Caco-2 (cell line): Measurements from ENCODE around the gene ACAN. TPM values are rescaled to one million over a fixed set of nuclear protein-coding genes. Genes with fewer than 3 reads are reported as not detected.

ENCODE experiments used
- BruUV-seq: library from RNA; stranded (reverse); fragments of 400-500 nt; replicated peaks from 2 replicates; lab custom pipeline; 2021; lab: Mats Ljungman, UMichigan
- CTCF ChIA-PET: fragments of 300-600 bp; sonication (Branson Sonifier 250); formaldehyde crosslinking; loops from one replicate; lab custom pipeline; 2022; ENCODE audit warnings: antibody characterized with exemption; lab: Charles Lee
- POLR2A ChIA-PET: fragments of 300-600 bp; sonication (Branson Sonifier 250); formaldehyde crosslinking; loops from one replicate; lab custom pipeline; 2022; ENCODE audit warnings: antibody characterized with exemption; lab: Charles Lee
- DNase-seq, 2 experiments: peaks; one replicate each; pipeline versions ENCODE4 v3.0.0 to v3.0.0-alpha.2; 2020 to 2022
- H3K27me3 ChIP-seq: replicated peaks from 2 replicates; pipeline ENCODE4 v1.6.0; 2011; ENCODE audit warnings: low read length; ENCODE audit not compliant: control insufficient read depth, insufficient read depth
- H3K36me3 ChIP-seq: 2 replicates; pipeline ENCODE4 v1.5.1; 2011; ENCODE audit warnings: low read length; ENCODE audit not compliant: control insufficient read depth, insufficient read depth
- H3K4me1 ChIP-seq: fragments of 250-450 bp; sonication (Bioruptor Pico); 2 replicates; pipeline ENCODE4 v1.5.1; 2020; ENCODE audit warnings: mild to moderate bottlenecking
- H3K4me3 ChIP-seq: 2 replicates; pipeline ENCODE4 v1.5.1; 2011; ENCODE audit warnings: low read depth, mild to moderate bottlenecking, control low read depth, low read length
- H3K9me3 ChIP-seq: fragments of 250-450 bp; sonication (Bioruptor Pico); 2 replicates; pipeline ENCODE4 v1.5.1; 2020; ENCODE audit warnings: mild to moderate bottlenecking, moderate library complexity
- H3K27ac Mint-ChIP-seq: one replicate; pipeline ENCODE4 v1.8.0; 2022; ENCODE audit warnings: mixed read lengths; ENCODE audit not compliant: unreplicated experiment
- H3K27me3 Mint-ChIP-seq: one replicate; pipeline ENCODE4 v1.8.0; 2022; ENCODE audit warnings: mixed read lengths; ENCODE audit not compliant: insufficient read depth, unreplicated experiment
- H3K36me3 Mint-ChIP-seq: one replicate; pipeline ENCODE4 v1.8.0; 2022; ENCODE audit warnings: mild to moderate bottlenecking, mixed read lengths; ENCODE audit not compliant: insufficient read depth, unreplicated experiment
- H3K4me1 Mint-ChIP-seq: one replicate; pipeline ENCODE4 v1.8.0; 2022; ENCODE audit warnings: low read depth, mixed read lengths; ENCODE audit not compliant: unreplicated experiment
- H3K4me3 Mint-ChIP-seq: one replicate; pipeline ENCODE4 v1.8.0; 2022; ENCODE audit warnings: mild to moderate bottlenecking, moderate library complexity, mixed read lengths; ENCODE audit not compliant: unreplicated experiment
- H3K9me3 Mint-ChIP-seq: one replicate; pipeline ENCODE4 v1.8.0; 2022; ENCODE audit warnings: mixed read lengths; ENCODE audit not compliant: unreplicated experiment
- intact Hi-C: fragments of 100-400 bp; cut with micrococcal nuclease; formaldehyde crosslinking; loops from one replicate; pipeline ENCODE4 v1.10.0; 2022; ENCODE audit not compliant: unreplicated experiment
- total RNA-seq: library from RNA; stranded (reverse); gene quantifications from 2 replicates; pipeline ENCODE4 v1.2.3, GENCODE V29; 2022
- TF ChIP-seq, protein P1 (sequence below), 2 experiments: fragments of 200-600 bp in 1 of 2; IDR thresholded peaks; 1 replicate in 1 of 2; 2 replicates in 1 of 2; pipeline versions ENCODE4 v1.5.1 to v1.8.0; 2011 to 2022; ENCODE audit warnings: antibody characterized with exemption in 1 of 2, control low read depth in 1 of 2, inconsistent platforms in 1 of 2, low read depth in 1 of 2, low read length in 1 of 2, mild to moderate bottlenecking in 1 of 2, moderate library complexity in 1 of 2; ENCODE audit not compliant: insufficient read depth in 1 of 2, severe bottlenecking in 1 of 2, unreplicated experiment in 1 of 2

ACAN gene
- total RNA-seq, 1 experiment from 2014 or later: not detected

DNA sequence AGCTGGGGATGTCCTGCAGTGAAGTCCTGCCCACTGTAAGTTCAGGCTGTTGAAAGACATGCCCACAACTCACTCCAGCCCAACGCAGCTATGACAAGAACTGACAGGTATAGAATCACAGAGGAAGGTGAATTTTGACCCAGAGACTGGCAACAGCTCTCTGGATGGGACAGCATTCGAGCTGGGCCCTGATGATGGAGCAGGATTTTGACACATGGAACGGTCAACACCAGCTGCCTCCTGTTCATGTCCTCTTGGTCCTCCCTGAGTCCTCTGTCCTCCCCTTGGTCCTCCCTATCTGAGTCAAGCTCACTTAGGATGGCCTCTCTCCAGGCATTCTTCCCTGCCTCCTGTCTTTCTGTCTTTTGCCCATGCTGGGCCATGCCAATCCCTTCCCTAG, 15.2 kb upstream of the ACAN start:
- no peaks in the 10 kb centered on the region for H3K4me1 ChIP-seq
- Mint-ChIP-seq H3K27me3 (peaks cover 24% of the 10 kb centered on the region), H3K36me3 (no peaks in the 10 kb centered on the region), H3K4me3 (no peak overlapping the region), H3K9me3 (no peaks in the 10 kb centered on the region), H3K4me1 (no peaks in the 10 kb centered on the region), H3K27ac (no peak overlapping the region)
- ChIA-PET POLR2A (no interaction called here), CTCF (no interaction called here)
- H3K9me3 ChIP-seq: no peaks in the 10 kb centered on the region
- H3K36me3 ChIP-seq: no peaks in the 10 kb centered on the region
- H3K4me3 ChIP-seq: no peak overlapping the region
- no peak for DNase-seq
- TF ChIP-seq, protein P1, sequence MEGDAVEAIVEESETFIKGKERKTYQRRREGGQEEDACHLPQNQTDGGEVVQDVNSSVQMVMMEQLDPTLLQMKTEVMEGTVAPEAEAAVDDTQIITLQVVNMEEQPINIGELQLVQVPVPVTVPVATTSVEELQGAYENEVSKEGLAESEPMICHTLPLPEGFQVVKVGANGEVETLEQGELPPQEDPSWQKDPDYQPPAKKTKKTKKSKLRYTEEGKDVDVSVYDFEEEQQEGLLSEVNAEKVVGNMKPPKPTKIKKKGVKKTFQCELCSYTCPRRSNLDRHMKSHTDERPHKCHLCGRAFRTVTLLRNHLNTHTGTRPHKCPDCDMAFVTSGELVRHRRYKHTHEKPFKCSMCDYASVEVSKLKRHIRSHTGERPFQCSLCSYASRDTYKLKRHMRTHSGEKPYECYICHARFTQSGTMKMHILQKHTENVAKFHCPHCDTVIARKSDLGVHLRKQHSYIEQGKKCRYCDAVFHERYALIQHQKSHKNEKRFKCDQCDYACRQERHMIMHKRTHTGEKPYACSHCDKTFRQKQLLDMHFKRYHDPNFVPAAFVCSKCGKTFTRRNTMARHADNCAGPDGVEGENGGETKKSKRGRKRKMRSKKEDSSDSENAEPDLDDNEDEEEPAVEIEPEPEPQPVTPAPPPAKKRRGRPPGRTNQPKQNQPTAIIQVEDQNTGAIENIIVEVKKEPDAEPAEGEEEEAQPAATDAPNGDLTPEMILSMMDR (IDR thresholded peaks at IDR 0.05; ENCODE audit: insufficient read depth in 1 of 2, low read depth in 1 of 2, low read length in 1 of 2, severe bottlenecking in 1 of 2, unreplicated experiment in 1 of 2): no peak
- BruUV-seq: no TSS peak
- H3K27me3 ChIP-seq: no peaks in the 10 kb centered on the region; the same call in 1 of the 2 replicates
- intact Hi-C loops: no loop called here

DNA sequence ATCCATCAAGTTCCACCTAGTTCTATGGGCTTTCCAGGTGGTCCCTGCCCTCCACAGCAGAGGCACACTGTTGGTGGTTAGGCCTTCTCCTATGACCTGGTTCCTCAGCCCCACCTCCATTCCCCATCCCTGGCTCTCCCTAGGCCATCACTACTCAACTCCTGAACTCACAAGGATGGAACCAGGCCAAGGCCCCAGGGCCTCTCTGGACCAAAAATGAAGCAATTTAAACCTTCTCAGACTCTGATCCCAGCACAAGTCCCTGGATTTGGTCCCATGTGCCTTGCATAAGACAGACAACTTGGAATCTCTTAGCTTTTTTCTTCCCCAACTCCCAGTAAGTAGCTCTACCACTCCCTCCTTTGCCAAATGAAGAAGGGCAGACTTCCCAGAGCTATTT, 14.4 kb upstream of the ACAN start:
- Mint-ChIP-seq H3K27ac (no peak overlapping the region), H3K27me3 (peaks cover 24% of the 10 kb centered on the region)

DNA sequence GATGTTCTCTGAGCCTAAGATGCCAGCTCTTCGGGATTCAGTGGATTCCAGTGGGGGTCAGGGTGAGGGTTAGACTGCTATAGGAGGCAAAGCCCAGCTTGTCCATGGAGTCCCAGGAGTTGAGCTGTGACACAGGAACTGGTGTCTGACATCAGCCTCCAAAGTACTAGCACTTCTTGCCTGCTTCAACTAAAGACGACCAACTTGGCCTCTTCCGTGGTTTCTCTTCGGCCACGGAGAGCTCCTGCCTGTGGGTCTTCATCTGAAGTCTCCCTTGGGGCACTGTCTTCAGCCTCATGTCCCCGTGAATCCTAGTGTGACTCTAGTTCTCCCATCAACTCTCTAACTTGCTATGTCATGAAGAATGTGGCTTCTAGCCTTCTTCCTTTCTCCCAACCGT, 12.8 kb upstream of the ACAN start:
- H3K4me3 Mint-ChIP-seq: no peak overlapping the region

More for the DNA sequence above, 14.4 kb upstream of the ACAN start:
- Mint-ChIP-seq H3K9me3 (no peaks in the 10 kb centered on the region), H3K36me3 (no peaks in the 10 kb centered on the region), H3K4me1 (no peaks in the 10 kb centered on the region), H3K4me3 (no peak overlapping the region)
- H3K4me1 ChIP-seq: no peaks in the 10 kb centered on the region
- intact Hi-C loops: no loop called here
- TF ChIP-seq, protein P1 (IDR thresholded peaks at IDR 0.05; ENCODE audit: insufficient read depth in 1 of 2, low read depth in 1 of 2, low read length in 1 of 2, severe bottlenecking in 1 of 2, unreplicated experiment in 1 of 2): no peak
- ChIA-PET CTCF (no interaction called here), POLR2A (no interaction called here)
- DNase-seq: no peak
- no peak overlapping the region for H3K4me3 ChIP-seq
- H3K9me3 ChIP-seq: no peaks in the 10 kb centered on the region
- no peaks in the 10 kb centered on the region; the same call in 1 of the 2 replicates for H3K27me3 ChIP-seq
- no TSS peak for BruUV-seq
- no peaks in the 10 kb centered on the region for H3K36me3 ChIP-seq

More for the DNA sequence above, 12.8 kb upstream of the ACAN start:
- Histone ChIP-seq H3K27me3 (no peaks in the 10 kb centered on the region; the same call in 1 of the 2 replicates), H3K4me1 (no peaks in the 10 kb centered on the region), H3K36me3 (no peaks in the 10 kb centered on the region), H3K4me3 (no peak overlapping the region), H3K9me3 (no peaks in the 10 kb centered on the region)
- POLR2A ChIA-PET: no interaction called here
- intact Hi-C loops: no loop called here
- CTCF ChIA-PET: interaction anchor here (0.6 kb wide), 1 partner anchor 81 kb away, joined by 4 read pairs; no protein-coding TSS in a partner anchor
- TF ChIP-seq, protein P1 (IDR thresholded peaks at IDR 0.05; ENCODE audit: insufficient read depth in 1 of 2, low read depth in 1 of 2, low read length in 1 of 2, severe bottlenecking in 1 of 2, unreplicated experiment in 1 of 2): no peak
- Mint-ChIP-seq H3K9me3 (no peaks in the 10 kb centered on the region), H3K36me3 (no peaks in the 10 kb centered on the region), H3K27ac (no peak overlapping the region), H3K4me1 (no peaks in the 10 kb centered on the region), H3K27me3 (peaks cover 25% of the 10 kb centered on the region)
- BruUV-seq: no TSS peak
- DNase-seq: no peak
